Endothelial cell (in vitro differentiated cells): ENCODE results near the gene SCRG1. TPM values are rescaled to one million over a fixed set of nuclear protein-coding genes. Genes with fewer than 3 reads are reported as not detected.

Experiments used
- DNase-seq: peaks from one replicate; pipeline ENCODE4 v3.0.0; 2021; ENCODE audit warnings: low spot score
- H3K27ac Mint-ChIP-seq: one replicate; pipeline ENCODE4 v1.8.0; 2021; ENCODE audit warnings: mixed read lengths, inconsistent platforms; ENCODE audit not compliant: unreplicated experiment
- H3K27me3 Mint-ChIP-seq: one replicate; pipeline ENCODE4 v1.8.0; 2021; ENCODE audit warnings: mild to moderate bottlenecking, moderate library complexity, mixed read lengths, inconsistent platforms; ENCODE audit not compliant: unreplicated experiment
- H3K36me3 Mint-ChIP-seq: one replicate; pipeline ENCODE4 v1.8.0; 2021; ENCODE audit warnings: mild to moderate bottlenecking, low read depth, mixed read lengths, inconsistent platforms; ENCODE audit not compliant: unreplicated experiment
- H3K4me1 Mint-ChIP-seq: one replicate; pipeline ENCODE4 v1.8.0; 2021; ENCODE audit warnings: mild to moderate bottlenecking, mixed read lengths, inconsistent platforms; ENCODE audit not compliant: unreplicated experiment
- H3K4me3 Mint-ChIP-seq: one replicate; pipeline ENCODE4 v1.8.0; 2021; ENCODE audit warnings: mild to moderate bottlenecking, mixed read lengths, inconsistent platforms; ENCODE audit not compliant: unreplicated experiment
- H3K9me3 Mint-ChIP-seq: one replicate; pipeline ENCODE4 v1.8.0; 2021; ENCODE audit warnings: mixed read lengths, inconsistent platforms; ENCODE audit not compliant: unreplicated experiment
- total RNA-seq: library from RNA; stranded (reverse); fragmentation: NEBNext Ultra II Directional; extraction: Animal tissue kit (Norgen Biotek cat#: 25700); gene quantifications from one replicate; pipeline ENCODE4 v1.2.1, GENCODE V29; 2021; ENCODE audit not compliant: unreplicated experiment
- TF ChIP-seq, protein P1 (sequence below): fragments of 200-600 bp; sonication (generic); IDR thresholded peaks from one replicate; pipeline ENCODE4 v1.5.0; 2021; ENCODE audit warnings: antibody characterized with exemption; ENCODE audit not compliant: unreplicated experiment

Gene SCRG1
- total RNA-seq, 1 donor from 2014 or later = not detected

DNA sequence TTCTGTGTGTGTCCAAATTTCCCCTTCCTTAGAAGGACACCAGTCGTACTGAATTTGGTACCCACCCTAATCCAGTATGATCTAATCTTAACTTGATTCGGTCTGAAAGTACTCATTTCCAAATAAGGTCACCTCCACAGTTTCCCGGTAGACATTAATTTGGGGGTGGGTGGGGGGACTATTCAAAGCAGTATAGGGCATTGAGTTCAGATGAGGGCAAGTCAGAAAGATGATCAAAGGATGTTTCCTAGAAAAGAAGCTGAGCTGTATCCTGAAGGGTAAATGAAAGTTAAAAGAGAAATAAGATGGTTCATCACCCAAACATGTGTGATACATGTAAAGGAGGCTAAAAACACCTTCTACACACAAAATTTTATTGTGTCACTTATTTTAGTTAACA, 42.0 kb upstream of the SCRG1 start:
- peaks cover 3% of the 10 kb centered on the region for H3K4me1 Mint-ChIP-seq
- no peak for DNase-seq
- no peak overlapping the region for H3K4me3 Mint-ChIP-seq
- no peaks in the 10 kb centered on the region for H3K9me3 Mint-ChIP-seq
- peaks cover 2% of the 10 kb centered on the region for H3K27me3 Mint-ChIP-seq
- TF ChIP-seq, protein P1, sequence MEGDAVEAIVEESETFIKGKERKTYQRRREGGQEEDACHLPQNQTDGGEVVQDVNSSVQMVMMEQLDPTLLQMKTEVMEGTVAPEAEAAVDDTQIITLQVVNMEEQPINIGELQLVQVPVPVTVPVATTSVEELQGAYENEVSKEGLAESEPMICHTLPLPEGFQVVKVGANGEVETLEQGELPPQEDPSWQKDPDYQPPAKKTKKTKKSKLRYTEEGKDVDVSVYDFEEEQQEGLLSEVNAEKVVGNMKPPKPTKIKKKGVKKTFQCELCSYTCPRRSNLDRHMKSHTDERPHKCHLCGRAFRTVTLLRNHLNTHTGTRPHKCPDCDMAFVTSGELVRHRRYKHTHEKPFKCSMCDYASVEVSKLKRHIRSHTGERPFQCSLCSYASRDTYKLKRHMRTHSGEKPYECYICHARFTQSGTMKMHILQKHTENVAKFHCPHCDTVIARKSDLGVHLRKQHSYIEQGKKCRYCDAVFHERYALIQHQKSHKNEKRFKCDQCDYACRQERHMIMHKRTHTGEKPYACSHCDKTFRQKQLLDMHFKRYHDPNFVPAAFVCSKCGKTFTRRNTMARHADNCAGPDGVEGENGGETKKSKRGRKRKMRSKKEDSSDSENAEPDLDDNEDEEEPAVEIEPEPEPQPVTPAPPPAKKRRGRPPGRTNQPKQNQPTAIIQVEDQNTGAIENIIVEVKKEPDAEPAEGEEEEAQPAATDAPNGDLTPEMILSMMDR = no peak
- peaks cover 17% of the 10 kb centered on the region for H3K36me3 Mint-ChIP-seq
- H3K27ac Mint-ChIP-seq = no peak overlapping the region

DNA sequence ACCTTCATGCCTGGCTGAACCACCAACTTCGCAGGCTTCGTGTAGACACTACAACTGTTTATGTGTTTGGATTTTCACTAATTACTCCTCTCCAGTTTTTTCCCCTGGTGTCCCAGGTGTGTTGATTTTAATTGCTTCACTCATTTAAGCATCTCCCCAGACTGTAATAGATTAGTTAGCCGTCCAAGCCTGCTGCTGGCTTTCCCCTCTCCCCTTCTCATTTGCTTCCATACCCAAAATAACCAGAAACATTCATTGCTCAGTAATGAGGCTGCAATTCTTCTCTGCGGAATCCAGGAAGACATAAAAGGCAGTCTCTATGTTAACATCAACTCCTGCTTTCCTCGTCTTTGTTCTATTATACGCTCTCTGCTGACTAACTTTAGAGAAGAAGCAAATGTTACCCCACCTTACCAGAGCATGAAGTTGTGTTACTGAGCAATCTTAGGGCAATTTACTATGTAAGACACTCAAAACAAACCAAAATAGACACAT, 37.9 kb upstream of the SCRG1 start:
- Mint-ChIP-seq H3K27me3 (peaks cover 2% of the 10 kb centered on the region), H3K9me3 (no peaks in the 10 kb centered on the region), H3K27ac (no peak overlapping the region), H3K36me3 (peaks cover under 1% of the 10 kb centered on the region), H3K4me1 (peaks cover 3% of the 10 kb centered on the region), H3K4me3 (no peak overlapping the region)
- no peak for DNase-seq
- TF ChIP-seq, protein P1 = no peak

DNA sequence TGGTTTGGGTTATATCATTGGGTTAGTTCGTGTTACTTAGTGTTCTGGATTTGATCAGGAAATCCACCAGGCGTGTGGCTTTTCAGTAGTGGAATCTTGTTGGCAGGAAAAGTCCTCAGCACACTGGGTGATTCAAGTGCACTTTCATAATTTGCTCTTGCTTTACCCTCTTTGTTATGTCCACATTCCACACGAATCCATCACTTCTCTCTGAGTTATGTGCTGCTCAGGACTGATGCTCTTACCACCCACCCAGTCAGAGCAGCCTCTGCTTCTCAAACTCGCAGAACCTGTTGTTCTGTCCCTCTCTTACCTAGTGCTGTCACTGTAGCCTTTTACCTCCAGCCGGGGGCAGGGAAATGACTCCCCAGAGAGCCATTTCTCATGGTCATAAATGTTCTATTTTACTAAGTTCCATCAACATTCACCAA, 37.2 kb upstream of the SCRG1 start:
- Mint-ChIP-seq H3K27me3 (peaks cover 2% of the 10 kb centered on the region), H3K36me3 (no peaks in the 10 kb centered on the region), H3K9me3 (no peaks in the 10 kb centered on the region), H3K27ac (no peak overlapping the region), H3K4me3 (no peak overlapping the region), H3K4me1 (peaks cover 3% of the 10 kb centered on the region)
- no peak for DNase-seq
- TF ChIP-seq, protein P1 = no peak

DNA sequence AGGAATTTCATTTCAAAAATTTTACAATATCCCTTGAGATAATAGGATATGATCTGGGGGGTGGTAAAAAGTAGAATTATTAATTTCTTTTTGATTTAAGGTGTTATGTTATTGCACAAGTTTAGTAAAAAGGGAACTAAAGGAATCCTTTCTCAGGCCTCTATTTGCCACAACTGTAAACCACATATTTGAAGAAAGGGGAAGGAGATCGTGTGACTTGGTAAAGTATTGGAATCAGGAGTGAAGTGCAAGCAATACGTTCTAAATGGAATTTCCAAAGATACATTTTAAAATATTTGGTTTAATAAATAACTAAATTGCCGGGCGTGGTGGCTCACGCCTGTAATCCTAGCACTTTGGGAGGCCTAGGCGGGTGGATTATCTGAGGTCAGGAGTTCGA, 35.3 kb upstream of the SCRG1 start:
- Mint-ChIP-seq H3K36me3 (peaks cover 7% of the 10 kb centered on the region), H3K27ac (no peak overlapping the region), H3K27me3 (peaks cover 2% of the 10 kb centered on the region), H3K4me1 (peaks cover 3% of the 10 kb centered on the region), H3K9me3 (no peaks in the 10 kb centered on the region), H3K4me3 (no peak overlapping the region)
- no peak for DNase-seq
- TF ChIP-seq, protein P1 = no peak

DNA sequence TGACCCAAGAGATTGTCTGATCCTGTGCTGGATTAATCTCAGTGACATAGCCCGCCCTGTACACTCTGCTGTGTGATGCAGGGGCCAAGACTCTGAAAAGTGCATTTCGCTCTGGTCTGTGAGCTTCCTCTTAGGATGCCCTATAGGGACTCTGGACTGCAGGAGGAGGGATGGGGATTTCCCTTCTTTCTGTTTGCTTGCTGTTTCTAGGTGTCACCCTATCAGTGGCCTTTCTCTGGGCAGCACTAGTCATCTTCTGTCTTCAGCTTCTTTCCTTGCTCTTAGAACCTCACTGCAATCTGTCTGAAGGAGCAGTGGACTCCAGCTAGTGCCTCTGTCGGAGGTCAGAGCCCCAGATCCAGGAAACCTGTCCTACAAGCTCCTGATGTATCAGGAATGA, 34.5 kb upstream of the SCRG1 start:
- Mint-ChIP-seq H3K4me1 (peaks cover 3% of the 10 kb centered on the region), H3K4me3 (no peak overlapping the region), H3K27me3 (peaks cover 2% of the 10 kb centered on the region)

More for the DNA sequence above, 34.5 kb upstream of the SCRG1 start:
- no peak overlapping the region for H3K27ac Mint-ChIP-seq
- H3K9me3 Mint-ChIP-seq = no peaks in the 10 kb centered on the region
- no peak for DNase-seq
- H3K36me3 Mint-ChIP-seq = peaks cover 7% of the 10 kb centered on the region
- TF ChIP-seq, protein P1 = no peak
